ENCODE measurements around the gene TSEN54. TPM values are rescaled to one million over a fixed set of nuclear protein-coding genes. Genes with fewer than 3 reads are reported as not detected.

The TSEN54 gene
- 11.3 and 12.1 TPM in 2 replicates for total RNA-seq

DNA sequence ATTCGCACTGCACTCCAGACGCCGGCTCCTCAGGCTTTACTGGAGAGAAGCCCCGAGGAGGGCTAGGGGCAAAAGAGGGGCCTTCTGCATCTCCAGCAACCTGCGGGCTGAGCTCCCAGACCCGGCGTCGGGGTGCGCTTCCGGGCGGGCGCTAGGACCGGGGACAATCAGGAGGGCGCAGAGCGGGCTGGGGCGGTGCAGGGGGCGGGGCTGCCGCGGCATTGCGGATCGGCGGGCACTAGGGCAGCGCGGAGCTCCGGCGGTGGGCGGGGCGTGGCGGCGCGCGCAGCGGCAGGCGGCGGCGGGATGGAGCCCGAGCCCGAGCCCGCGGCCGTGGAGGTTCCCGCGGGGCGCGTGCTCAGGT, at the start of gene TSEN54:
TSEN54 (plus strand) TSS at position 274 of the 364 bp plus-strand sequence; CDS start at position 307, 33 bp downstream.

GRCh38 chr17:75515496-75516254, 653 bp upstream of the TSEN54 start, which contains the start of gene CASKIN2:
Gene CASKIN2 (minus strand): TSS chr17:75515537. CDS start chr17:75513804, 1,733 bp downstream.

DNA sequence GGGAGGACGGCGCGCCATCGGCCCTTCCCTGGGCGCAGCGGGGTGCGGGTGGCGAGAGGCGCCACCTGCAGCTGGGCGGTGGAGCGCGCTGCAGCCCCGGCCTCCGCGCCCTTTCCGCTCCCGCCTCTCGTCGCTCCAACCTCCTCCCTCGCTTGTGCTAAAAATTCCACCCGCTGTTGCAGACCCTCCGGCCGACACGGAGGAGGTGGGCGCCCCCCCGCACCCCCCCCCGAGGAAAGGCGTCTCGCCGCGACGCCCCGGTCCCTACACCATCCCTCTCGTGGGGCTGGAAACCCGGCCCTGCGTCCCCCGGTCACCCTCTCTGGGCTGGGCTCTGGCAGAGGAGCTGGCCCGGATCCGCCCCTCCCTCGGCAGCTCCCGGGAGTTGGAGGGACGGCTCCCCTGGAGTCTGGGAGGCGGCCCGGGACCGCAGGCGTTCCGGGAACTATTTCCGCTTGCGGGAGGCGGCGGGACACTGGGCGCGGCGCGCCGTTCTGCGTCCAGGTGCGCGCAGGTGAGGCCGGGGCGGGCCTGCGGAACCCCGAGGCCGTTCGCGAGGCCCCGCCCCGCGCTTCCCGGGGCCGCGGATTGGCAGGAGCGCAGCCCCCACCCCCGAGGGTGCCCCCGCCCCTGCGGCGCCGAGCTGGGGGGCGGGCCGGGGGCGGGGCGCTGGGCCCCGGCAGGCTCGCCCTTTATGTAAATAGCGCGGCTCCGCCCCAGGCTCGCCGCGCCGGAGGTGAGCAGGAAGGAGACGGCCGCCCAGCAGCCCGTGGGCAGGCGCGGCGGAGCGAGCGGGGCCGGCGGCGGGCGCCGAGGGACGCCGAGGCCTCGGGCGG, 8.9 kb downstream of the TSEN54 start, which contains the start of gene LLGL2:
LLGL2 (plus strand) TSS at position 728 of the 836 bp plus-strand sequence. CDS start 17,730 bp downstream, outside the sequence.

Other genes with a start within 250 kb of the TSEN54 start
- 10.1 and 10.8 TPM in 2 replicates for gene MIF4GD, start 245.3 kb upstream of the TSEN54 start, total RNA-seq
- gene SLC25A19, start 227.1 kb upstream of the TSEN54 start, total RNA-seq = 6.6 and 9.8 TPM in 2 replicates
- gene GRB2, start 110.8 kb upstream of the TSEN54 start, total RNA-seq = 70.6 and 112 TPM in 2 replicates
- 15.1 and 42.0 TPM in 2 replicates for gene TMEM94, start 59.9 kb upstream of the TSEN54 start, total RNA-seq
- gene CASKIN2, start 991 bp upstream of the TSEN54 start, total RNA-seq = 11.2 and 25.2 TPM in 2 replicates
- 4.2 and 21.5 TPM in 2 replicates for gene LLGL2, start 9.2 kb downstream of the TSEN54 start, total RNA-seq
- gene MYO15B, start 71.3 kb downstream of the TSEN54 start, total RNA-seq = 6.0 and 36.5 TPM in 2 replicates
- gene SMIM5, start 116.9 kb downstream of the TSEN54 start, total RNA-seq = not detected in 2 replicates
- 7.1 and 23.6 TPM in 2 replicates for gene RECQL5, start 150.6 kb downstream of the TSEN54 start, total RNA-seq
- 63.3 and 68.3 TPM in 2 replicates for gene SAP30BP, start 150.8 kb downstream of the TSEN54 start, total RNA-seq
- 8.6 and 22.9 TPM in 2 replicates for gene ITGB4, start 204.9 kb downstream of the TSEN54 start, total RNA-seq
- gene GALK1, start 248.7 kb downstream of the TSEN54 start, total RNA-seq = 57.1 and 85.5 TPM in 2 replicates

Measured in bladder microvascular endothelial cell (primary cell).